Measurements from ENCODE around the gene DERL3.

The DERL3 gene

GRCh38 chr22:23831261-23831660, 7.5 kb downstream of the DERL3 start:
- no peak for DNase-seq (ENCODE audit: low read depth)

- no peak for DNase-seq (ENCODE audit: low read depth)
Measured at GRCh38 chr22:23829845-23830372, 8.9 kb downstream of the DERL3 start.

GRCh38 chr22:23828800-23829680, 9.8 kb downstream of the DERL3 start:
- DNase-seq (ENCODE audit: low read depth) = no peak

- DNase-seq (ENCODE audit: low read depth) = no peak
Measured at GRCh38 chr22:23827351-23827995, 11.3 kb downstream of the DERL3 start.

DNA sequence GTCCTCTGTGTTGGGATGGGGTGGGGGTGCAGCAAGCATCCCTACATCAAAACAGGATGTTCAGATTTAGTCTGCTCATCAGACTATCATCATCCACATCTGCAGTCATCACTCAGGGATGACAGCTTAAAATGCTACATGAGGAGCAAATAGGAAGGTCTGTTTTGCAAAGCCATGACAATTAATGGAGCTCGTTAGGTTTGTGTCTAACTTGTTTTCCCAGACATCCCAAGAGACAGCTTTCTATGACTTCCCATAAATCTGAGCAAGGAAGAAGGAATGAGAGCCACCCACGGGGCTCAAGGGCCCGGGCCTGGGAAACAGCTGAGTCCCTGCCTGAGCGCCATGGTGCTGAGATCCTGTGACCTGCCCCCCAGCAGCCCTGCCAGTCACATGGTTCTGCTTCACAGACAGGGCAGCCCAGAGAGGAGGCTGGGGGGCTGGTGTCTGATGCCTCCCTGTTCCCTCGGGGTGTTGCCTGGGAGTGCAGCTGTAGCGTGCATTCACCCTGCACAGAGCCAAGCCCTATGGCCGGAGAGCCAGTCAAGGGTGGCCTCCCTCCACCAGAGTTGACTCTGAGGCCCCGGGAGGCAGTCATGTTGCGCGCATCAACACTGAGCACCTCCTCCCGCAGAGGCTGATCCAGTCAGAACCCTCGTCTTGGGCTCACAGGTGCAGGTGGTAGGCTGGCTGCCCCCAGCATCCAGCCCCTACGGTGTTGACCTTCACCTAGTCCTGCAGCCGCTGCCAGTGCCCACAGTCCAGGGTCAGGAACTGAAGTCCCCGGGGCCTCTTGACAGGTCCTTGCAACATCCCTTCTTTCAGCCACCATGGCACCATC, 12.1 kb downstream of the DERL3 start:
- no peak for DNase-seq (ENCODE audit: low read depth)

- DNase-seq (ENCODE audit: low read depth) = no peak
Measured at GRCh38 chr22:23825246-23825905, 13.4 kb downstream of the DERL3 start.

DNA sequence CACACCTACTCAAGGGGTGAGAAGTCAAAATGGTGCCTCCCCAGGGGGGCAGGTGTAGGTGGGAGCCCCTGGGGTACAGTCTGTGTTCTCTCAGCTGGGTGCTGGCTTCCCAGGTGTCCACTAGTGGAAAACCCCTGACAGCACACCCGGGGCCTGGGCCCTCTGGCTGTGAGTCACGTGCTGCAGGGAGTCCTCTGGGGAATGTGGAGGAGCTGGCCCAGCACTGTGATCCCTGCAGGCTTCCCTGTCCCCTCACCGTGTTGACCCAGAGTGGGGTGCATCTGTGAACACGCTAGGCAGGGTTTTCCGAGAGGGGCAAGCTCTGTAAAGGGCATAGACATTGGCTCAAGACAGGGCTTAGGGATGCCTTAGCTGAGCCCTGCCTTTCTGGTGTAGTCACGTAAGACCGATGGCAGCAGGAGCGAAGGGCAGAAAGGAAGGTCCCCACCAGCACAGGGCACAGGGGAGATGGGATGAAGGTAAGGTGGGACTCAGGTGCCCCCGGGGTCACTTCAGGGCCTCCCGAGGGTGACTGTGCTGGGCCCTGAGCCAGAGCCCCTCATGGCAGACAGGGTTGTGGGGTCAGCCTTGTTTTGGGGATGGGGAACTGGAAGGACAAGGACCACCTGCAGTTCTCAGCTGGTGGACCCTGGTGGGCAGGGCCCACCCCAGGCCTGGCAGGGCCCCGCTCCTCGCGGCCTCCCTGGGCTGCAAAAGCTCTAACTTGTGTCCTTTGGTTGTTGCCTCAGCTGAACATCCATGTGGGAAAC, 14.1 kb downstream of the DERL3 start:
- no peak for DNase-seq (ENCODE audit: low read depth)

- DNase-seq (ENCODE audit: low read depth) = no peak
Measured at GRCh38 chr22:23823331-23823791, 15.4 kb downstream of the DERL3 start.

- no peak for DNase-seq (ENCODE audit: low read depth)
Measured at GRCh38 chr22:23822101-23822671, 16.6 kb downstream of the DERL3 start.

DNA sequence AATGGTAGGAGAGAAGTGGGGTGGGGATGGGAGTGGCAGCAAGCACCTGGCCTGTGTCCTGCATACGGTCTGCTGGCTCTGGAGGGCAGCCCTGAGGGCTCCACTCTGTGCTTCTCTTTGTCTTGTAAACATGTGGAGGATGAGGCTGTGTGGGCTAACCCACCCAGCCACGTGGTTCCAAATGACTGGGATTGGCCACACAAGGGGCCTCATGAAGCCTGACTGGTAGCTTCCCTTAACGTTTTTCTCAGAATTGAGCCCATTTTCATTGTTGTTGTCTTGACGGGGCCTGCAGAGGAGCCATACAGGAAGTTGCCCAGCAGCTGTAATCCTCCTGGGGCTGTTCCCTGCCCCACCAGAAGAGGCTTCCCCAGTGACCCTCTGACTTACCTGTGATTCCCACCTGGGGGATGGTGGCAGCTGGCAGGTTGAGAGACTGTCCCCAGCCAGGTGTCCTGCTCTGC, 18.0 kb downstream of the DERL3 start:
- DNase-seq (ENCODE audit: low read depth) = no peak

- no peak for DNase-seq (ENCODE audit: low read depth)
Measured at GRCh38 chr22:23818541-23818940, 20.3 kb downstream of the DERL3 start.

- DNase-seq (ENCODE audit: low read depth) = no peak
Measured at GRCh38 chr22:23817146-23817545, 21.7 kb downstream of the DERL3 start.

DNA sequence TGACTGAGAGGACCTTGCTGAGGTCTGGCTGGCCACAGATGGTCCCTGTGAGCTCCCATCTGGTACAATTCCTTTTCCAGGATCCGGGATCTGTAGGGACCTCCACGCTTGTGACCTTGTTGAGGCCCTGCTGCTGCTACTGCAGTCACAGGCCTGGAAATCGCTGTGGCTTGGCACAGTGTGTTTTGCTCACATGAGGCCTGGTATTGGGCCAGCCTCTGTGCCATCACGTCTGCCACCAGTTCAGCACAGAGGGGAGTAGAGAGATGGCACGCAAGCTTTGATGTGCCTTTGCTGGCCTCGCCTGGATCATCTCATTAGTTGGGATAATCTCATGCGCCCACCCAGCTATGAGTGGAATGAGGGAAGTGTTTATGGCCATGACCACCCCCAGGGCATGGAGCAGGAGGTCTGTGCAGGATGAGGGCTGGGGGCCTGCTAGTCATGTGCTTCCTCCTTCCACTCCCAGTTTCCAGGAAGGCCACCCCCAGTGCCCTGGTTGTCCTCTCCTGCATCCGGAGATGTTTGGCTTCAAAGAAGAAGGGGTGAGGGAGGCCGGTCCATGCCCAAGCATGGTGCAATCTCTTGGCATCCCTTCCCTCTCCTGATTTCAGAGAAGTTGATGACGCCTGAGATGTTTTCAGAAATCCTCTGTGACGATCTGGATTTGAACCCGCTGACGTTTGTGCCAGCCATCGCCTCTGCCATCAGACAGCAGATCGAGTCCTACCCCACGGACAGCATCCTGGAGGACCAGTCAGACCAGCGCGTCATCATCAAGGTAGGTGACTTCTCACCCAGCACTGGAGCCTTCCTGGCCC, 22.4 kb downstream of the DERL3 start:
- DNase-seq (ENCODE audit: low read depth) = no peak

- no peak for DNase-seq (ENCODE audit: low read depth)
Measured at GRCh38 chr22:23815541-23816155, 23.2 kb downstream of the DERL3 start.

DNA sequence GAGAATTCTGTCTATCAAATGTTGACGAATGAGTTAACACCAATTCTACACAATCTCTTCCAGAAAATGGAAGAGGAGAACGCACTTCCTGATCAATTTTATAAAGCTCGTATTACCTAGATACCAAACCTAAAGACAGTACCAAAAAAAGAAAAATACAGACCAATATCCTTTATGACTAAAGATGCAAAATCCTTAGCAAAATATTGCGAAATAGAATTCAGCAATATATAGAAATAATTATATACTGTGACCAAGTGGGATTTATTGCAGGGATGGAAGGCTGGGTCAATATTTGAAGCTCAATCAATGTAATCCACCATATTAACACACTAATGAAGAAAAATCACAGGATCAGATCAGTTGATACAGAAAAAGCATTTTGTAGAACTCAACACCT, 26.4 kb downstream of the DERL3 start:
- DNase-seq (ENCODE audit: low read depth) = no peak

GRCh38 chr22:23806837-23807236, 32.0 kb downstream of the DERL3 start:
- DNase-seq (ENCODE audit: low read depth) = no peak

DNA sequence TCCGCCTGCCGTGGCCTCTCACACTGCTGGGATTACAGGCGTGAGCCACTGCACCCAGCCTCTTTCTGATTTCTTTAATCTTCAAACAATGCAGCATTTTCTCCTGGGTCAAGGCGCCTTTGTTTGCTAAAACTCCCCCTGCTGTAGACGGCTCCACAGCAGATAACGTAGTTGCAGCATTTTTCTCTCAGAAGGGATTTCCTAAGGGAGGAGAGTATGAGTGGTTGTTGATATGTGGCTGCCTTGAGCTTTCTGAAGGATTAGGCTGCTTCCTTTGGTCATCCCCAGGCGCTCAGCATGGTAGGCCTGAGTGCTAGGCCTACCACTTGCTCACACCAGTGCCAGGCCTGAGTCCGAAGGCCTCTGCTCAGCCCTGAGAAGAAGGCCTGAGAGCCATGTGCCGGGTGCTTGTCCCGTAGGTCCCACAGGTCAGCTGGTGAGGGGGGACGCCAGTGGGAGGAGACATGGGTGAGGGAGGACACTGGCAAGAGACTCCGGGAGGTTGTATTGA, 34.0 kb downstream of the DERL3 start:
- DNase-seq (ENCODE audit: low read depth) = no peak

GRCh38 chr22:23803001-23803819, 35.6 kb downstream of the DERL3 start:
- DNase-seq (ENCODE audit: low read depth) = no peak

All from stimulated activated CD8-positive, alpha-beta memory T cell treated with anti-CD3 and anti-CD28 coated beads, Interleukin-7, amount 100 ng/mL, for 24 hours (primary cell).